ENCODE measurements around the gene NFATC1. TPM values are rescaled to one million over a fixed set of nuclear protein-coding genes. Genes with fewer than 3 reads are reported as not detected.

NFATC1 gene
- total and polyA plus RNA-seq, 7 experiments from 2014 or later, result 27.1 to 87.2 (median 53.4) TPM

DNA sequence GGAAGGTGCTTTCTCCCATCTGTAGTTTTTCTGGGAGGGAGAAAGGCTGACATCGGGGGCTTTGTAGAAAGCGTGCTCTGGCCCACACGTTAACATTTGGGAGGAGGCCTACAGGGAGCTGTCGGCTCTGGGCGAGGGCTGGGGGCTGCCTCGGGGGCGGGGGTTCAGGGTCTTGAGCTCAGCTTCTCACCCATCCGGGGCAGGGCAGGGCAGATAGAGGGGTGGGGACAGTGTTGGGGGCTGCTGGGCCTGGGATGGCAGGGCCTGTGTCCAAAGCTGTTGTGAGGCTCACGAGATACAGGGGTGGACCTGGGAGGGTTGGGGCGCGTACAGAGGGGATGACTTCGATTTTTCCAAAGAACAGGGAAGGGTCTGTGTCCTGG is 27.0 kb downstream of the NFATC1 start:
- H3K4me1 ChIP-seq (ENCODE audit: control insufficient read depth in 2 of 2, insufficient read depth in 2 of 2, low read length in 2 of 2), result peaks cover 0 to 4% of the 10 kb centered on the region in 2 donors
- CTCF ChIA-PET, result no interaction called here
- DNase-seq, result no peak
- H3K27ac ChIP-seq (ENCODE audit: low read depth, low read length), result no peak overlapping the region
- H3K27me3 ChIP-seq (ENCODE audit: control insufficient read depth in 2 of 2, insufficient read depth in 2 of 2, low read length in 2 of 2), result no peaks in the 10 kb centered on the region
- H3K4me1 Mint-ChIP-seq, result peaks cover 12 to 48% (median 35%) of the 10 kb centered on the region in 7 donors
- POLR2A ChIA-PET, result no interaction called here
- no peaks in the 10 kb centered on the region for H3K27me3 Mint-ChIP-seq
- ATAC-seq, result no peak
- H3K9me3 ChIP-seq (ENCODE audit: control insufficient read depth in 2 of 3, low read length in 3 of 3), result no peaks in the 10 kb centered on the region
- peaks cover 11 to 27% (median 14%) of the 10 kb centered on the region in 5 donors for H3K36me3 Mint-ChIP-seq
- peaks cover 0 to 75% (median 11%) of the 10 kb centered on the region in 3 experiments for H3K36me3 ChIP-seq (ENCODE audit: control insufficient read depth in 2 of 3, insufficient read depth in 3 of 3, low read length in 3 of 3)
- peak overlapping the region in 1 of 9 donors; percentile 8 for H3K27ac Mint-ChIP-seq
- no peak overlapping the region for H3K4me3 ChIP-seq (ENCODE audit: low read length)
- peaks cover 0 to 5% (median 0%) of the 10 kb centered on the region in 11 donors for H3K9me3 Mint-ChIP-seq
- H3K4me3 Mint-ChIP-seq, result no peak overlapping the region
- intact Hi-C loops (cut with micrococcal nuclease), result no loop called here

DNA sequence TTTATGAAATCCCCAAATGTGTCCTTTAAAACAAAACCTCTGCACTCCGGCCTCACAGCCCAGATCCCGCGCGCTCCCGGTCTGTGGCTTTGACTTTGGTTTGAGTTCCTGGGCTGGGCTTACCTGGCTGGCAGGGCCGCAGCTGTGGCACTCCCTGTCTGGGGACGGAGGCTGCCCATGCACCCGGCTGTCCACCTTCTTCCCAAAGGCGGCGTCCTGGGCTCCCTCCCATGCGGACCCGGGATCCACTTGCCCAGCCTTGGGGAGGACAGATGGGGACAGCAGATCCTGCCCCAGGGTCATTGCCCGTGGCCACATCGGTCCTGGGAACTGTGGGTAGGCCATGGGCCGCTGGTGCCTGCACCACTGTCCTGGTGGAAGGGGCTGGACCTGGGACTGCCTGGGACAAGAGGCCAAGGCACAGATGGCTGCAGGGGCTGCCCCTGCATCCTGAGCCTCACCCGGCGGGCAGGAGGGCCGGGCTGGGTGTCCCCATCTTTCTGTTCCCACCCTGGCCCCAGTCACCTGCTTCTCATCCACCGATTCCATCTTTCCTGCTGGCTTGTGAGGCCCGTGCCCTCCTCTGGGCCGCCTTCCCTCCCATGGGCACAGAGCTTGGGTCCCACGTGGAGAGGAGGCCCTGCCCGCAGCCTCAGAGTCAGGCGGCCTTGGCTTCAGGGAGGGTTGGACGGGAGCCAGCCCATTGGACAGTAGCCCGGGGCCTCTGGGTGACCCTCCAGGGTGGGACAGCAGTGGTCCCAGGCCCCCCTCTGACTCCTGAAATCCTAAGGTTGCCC is 27.7 kb downstream of the NFATC1 start:
- Mint-ChIP-seq H3K9me3 (peaks cover 0 to 4% (median 0%) of the 10 kb centered on the region in 11 donors), H3K4me3 (no peak overlapping the region), H3K27ac (peak overlapping the region in 1 of 9 donors; percentile 8), H3K36me3 (peaks cover 11 to 27% (median 14%) of the 10 kb centered on the region in 5 donors), H3K27me3 (no peaks in the 10 kb centered on the region), H3K4me1 (peaks cover 15 to 52% (median 40%) of the 10 kb centered on the region in 7 donors)
- H3K27ac ChIP-seq (ENCODE audit: low read depth, low read length), result no peak overlapping the region
- ChIA-PET POLR2A (interaction anchor here (0.7 kb wide), 1 partner anchor 26 kb away, joined by 3 read pairs; no protein-coding TSS in a partner anchor), CTCF (no interaction called here)
- intact Hi-C loops (cut with micrococcal nuclease), result no loop called here
- peaks cover 0 to 4% of the 10 kb centered on the region in 2 donors for H3K4me1 ChIP-seq (ENCODE audit: control insufficient read depth in 2 of 2, insufficient read depth in 2 of 2, low read length in 2 of 2)
- DNase-seq (no peak), ATAC-seq (no peak)
- H3K9me3 ChIP-seq (ENCODE audit: control insufficient read depth in 2 of 3, low read length in 3 of 3), result no peaks in the 10 kb centered on the region
- H3K27me3 ChIP-seq (ENCODE audit: control insufficient read depth in 2 of 2, insufficient read depth in 2 of 2, low read length in 2 of 2), result no peaks in the 10 kb centered on the region
- H3K36me3 ChIP-seq (ENCODE audit: control insufficient read depth in 2 of 3, insufficient read depth in 3 of 3, low read length in 3 of 3), result peaks cover 0 to 70% (median 8%) of the 10 kb centered on the region in 3 experiments
- H3K4me3 ChIP-seq (ENCODE audit: low read length), result no peak overlapping the region

DNA sequence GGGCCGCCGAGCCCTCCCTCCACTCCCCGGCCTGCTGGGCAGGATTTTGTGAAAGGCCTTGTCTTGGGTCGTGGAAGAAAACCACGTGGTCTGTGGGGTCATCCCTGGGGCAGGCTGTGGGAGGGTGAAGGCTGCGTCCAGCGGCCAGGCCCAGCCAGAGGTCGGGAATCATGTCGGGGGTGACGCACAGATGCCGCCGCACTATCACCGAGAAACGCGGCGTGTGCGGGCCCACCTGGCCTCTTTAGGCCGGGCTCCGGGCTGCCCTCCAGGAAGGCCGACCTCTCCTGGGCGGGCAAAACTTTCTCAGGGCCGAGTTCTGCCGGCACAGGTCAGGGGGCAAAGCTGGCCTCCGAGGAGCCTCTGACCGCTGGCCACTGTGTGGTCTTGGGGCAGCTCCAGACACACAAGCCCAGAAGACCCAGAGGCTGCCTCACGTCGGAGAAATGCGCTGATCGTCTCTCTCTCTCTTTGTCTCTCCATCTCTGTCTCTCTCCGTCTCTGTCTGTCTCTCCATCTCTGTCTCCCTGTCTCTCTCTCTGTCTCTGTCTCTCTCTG is 28.4 kb downstream of the NFATC1 start:
- no peak for ATAC-seq
- Histone ChIP-seq H3K9me3 (ENCODE audit: control insufficient read depth in 2 of 3, low read length in 3 of 3) (no peaks in the 10 kb centered on the region), H3K27me3 (ENCODE audit: control insufficient read depth in 2 of 2, insufficient read depth in 2 of 2, low read length in 2 of 2) (no peaks in the 10 kb centered on the region), H3K36me3 (ENCODE audit: control insufficient read depth in 2 of 3, insufficient read depth in 3 of 3, low read length in 3 of 3) (peaks cover 0 to 65% (median 8%) of the 10 kb centered on the region in 3 experiments), H3K27ac (ENCODE audit: low read depth, low read length) (no peak overlapping the region), H3K4me1 (ENCODE audit: control insufficient read depth in 2 of 2, insufficient read depth in 2 of 2, low read length in 2 of 2) (peaks cover 0 to 4% of the 10 kb centered on the region in 2 donors), H3K4me3 (ENCODE audit: low read length) (no peak overlapping the region)
- POLR2A ChIA-PET, result interaction anchor here (0.7 kb wide), 1 partner anchor 26 kb away, joined by 3 read pairs; no protein-coding TSS in a partner anchor
- Mint-ChIP-seq H3K36me3 (peaks cover 11 to 27% (median 16%) of the 10 kb centered on the region in 5 donors), H3K4me1 (peaks cover 17 to 52% (median 41%) of the 10 kb centered on the region in 7 donors), H3K4me3 (peak overlapping the region in 2 of 10 donors; percentile 33 to 73), H3K9me3 (peaks cover 0 to 6% (median 0%) of the 10 kb centered on the region in 11 donors), H3K27me3 (no peaks in the 10 kb centered on the region), H3K27ac (peak overlapping the region in 8 of 9 donors; percentile 31 to 95 (median 87))
- CTCF ChIA-PET, result no interaction called here
- no peak for DNase-seq
- intact Hi-C loops (cut with micrococcal nuclease), result no loop called here

DNA sequence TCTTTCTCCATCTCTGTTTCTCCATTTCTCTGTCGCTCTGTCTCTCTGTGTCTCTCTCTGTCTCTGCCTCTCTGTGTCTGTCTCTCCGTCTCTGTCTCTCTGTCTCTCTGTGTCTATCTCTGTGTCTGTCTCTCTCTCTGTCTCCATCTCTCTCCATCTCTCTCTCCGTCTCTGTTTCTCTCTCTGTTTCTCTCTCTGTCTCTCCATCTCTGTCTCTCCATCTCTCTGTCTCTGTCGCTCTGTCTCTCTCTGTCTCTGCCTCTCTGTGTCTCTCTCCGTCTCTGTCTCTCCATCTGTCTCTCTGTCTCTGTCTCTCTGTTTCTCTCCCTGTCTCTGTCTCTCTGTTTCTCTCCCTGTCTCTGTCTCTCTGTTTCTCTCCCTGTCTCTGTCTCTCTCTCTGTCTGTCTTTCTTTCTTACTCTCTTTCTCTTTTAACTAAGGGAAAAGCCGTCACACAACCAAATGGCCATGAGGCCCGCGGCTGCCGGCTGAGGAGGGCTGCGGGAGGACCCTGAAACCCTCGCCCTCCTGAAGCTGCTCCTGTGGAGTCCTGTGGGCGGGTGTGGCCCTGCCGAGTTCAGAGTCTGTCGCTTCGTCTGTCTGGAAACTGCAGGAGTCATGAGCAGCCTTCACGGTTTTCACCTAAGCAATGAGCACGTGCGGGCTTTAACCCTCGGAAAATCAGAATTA is 29.3 kb downstream of the NFATC1 start:
- H3K36me3 Mint-ChIP-seq, result peaks cover 9 to 21% (median 13%) of the 10 kb centered on the region in 5 donors
- Histone ChIP-seq H3K4me1 (ENCODE audit: control insufficient read depth in 2 of 2, insufficient read depth in 2 of 2, low read length in 2 of 2) (peaks cover 0 to 4% of the 10 kb centered on the region in 2 donors), H3K9me3 (ENCODE audit: control insufficient read depth in 2 of 3, low read length in 3 of 3) (no peaks in the 10 kb centered on the region), H3K4me3 (ENCODE audit: low read length) (no peak overlapping the region), H3K27me3 (ENCODE audit: control insufficient read depth in 2 of 2, insufficient read depth in 2 of 2, low read length in 2 of 2) (no peaks in the 10 kb centered on the region), H3K27ac (ENCODE audit: low read depth, low read length) (peak overlapping the region; percentile 19), H3K36me3 (ENCODE audit: control insufficient read depth in 2 of 3, insufficient read depth in 3 of 3, low read length in 3 of 3) (peaks cover 0 to 60% (median 6%) of the 10 kb centered on the region in 3 experiments)
- CTCF ChIA-PET, result no interaction called here
- peaks cover 0 to 8% (median 0%) of the 10 kb centered on the region in 11 donors for H3K9me3 Mint-ChIP-seq
- no peaks in the 10 kb centered on the region for H3K27me3 Mint-ChIP-seq
- POLR2A ChIA-PET, result no interaction called here
- peak overlapping the region in 4 of 10 donors; percentile 9 to 73 (median 30) for H3K4me3 Mint-ChIP-seq
- no peak for DNase-seq
- intact Hi-C loops (cut with micrococcal nuclease), result no loop called here
- H3K4me1 Mint-ChIP-seq, result peaks cover 18 to 57% (median 42%) of the 10 kb centered on the region in 7 donors
- ATAC-seq, result no peak
- H3K27ac Mint-ChIP-seq, result peak overlapping the region; percentile 19 to 95 (median 86)

DNA sequence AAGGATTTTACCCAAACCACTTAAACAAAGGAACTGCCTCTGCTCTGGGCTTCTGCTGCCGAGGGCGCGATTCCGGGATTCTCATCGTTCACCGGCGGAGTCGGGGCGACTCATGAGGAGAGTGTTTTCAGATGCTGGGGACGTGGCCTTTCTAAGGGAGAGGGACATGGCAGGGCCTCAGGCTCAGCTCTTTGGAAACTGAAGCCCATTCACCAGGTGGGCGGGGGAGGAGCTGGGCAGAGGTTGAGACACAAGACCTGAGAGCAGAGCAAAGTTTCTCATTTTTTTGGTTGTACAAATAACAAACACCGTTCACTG is 29.8 kb downstream of the NFATC1 start:
- Mint-ChIP-seq H3K9me3 (peaks cover 0 to 8% (median 0%) of the 10 kb centered on the region in 11 donors), H3K4me1 (peaks cover 14 to 55% (median 40%) of the 10 kb centered on the region in 7 donors), H3K27ac (peak overlapping the region in 7 of 9 donors; percentile 72 to 94 (median 85)), H3K4me3 (peak overlapping the region in 1 of 10 donors; percentile 73), H3K27me3 (no peaks in the 10 kb centered on the region), H3K36me3 (peaks cover 9 to 18% (median 12%) of the 10 kb centered on the region in 5 donors)
- H3K4me1 ChIP-seq (ENCODE audit: control insufficient read depth in 2 of 2, insufficient read depth in 2 of 2, low read length in 2 of 2), result peaks cover 0 to 4% of the 10 kb centered on the region in 2 donors
- no peaks in the 10 kb centered on the region for H3K27me3 ChIP-seq (ENCODE audit: control insufficient read depth in 2 of 2, insufficient read depth in 2 of 2, low read length in 2 of 2)
- intact Hi-C loops (cut with micrococcal nuclease), result no loop called here
- DNase-seq (no peak), ATAC-seq (no peak)
- H3K9me3 ChIP-seq (ENCODE audit: control insufficient read depth in 2 of 3, low read length in 3 of 3), result no peaks in the 10 kb centered on the region
- peaks cover 0 to 55% (median 5%) of the 10 kb centered on the region in 3 experiments for H3K36me3 ChIP-seq (ENCODE audit: control insufficient read depth in 2 of 3, insufficient read depth in 3 of 3, low read length in 3 of 3)
- CTCF ChIA-PET, result no interaction called here
- H3K27ac ChIP-seq (ENCODE audit: low read depth, low read length), result no peak overlapping the region
- no peak overlapping the region for H3K4me3 ChIP-seq (ENCODE audit: low read length)
- POLR2A ChIA-PET, result interaction anchor here (0.6 kb wide), 1 partner anchor 13 kb away, joined by 5 read pairs; no protein-coding TSS in a partner anchor
